ENCODE results near the gene ETNK1.

GRCh38 chr12:22722779-22723178 is 97.8 kb downstream of the ETNK1 start:
- TF ChIP-seq EZH2phosphoT487 (IDR thresholded peaks at IDR 0.05; ENCODE audit: insufficient read depth, low read depth) (no peak), EZH2 (IDR thresholded peaks at IDR 0.05; ENCODE audit: insufficient read depth, poor library complexity, severe bottlenecking) (no peak)

All from GM23248 (cell line).